ENCODE results near the gene TMEM120B.

DNA sequence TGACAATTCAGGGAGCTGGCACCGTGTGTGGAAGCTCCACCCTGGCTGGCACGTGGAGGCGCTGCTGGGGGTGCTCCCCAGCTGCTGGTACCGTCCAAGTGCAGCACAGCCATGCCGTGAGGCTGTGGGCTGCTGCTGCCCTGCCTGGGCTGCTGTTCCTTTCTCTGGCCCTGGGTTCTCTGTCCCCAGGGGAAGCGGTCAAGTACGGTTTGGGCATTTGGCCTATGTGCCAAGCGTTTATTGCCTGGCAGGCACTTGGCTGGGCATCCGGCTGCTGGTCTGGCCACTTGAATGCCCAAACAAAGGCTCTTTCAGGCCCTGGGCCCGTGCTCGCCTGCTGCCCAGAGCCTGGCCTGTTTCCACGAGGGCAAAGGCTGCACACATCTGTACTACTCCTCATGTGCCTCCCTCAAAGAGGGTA, 41.3 kb downstream of the TMEM120B start:
- TF ChIP-seq, protein P1, sequence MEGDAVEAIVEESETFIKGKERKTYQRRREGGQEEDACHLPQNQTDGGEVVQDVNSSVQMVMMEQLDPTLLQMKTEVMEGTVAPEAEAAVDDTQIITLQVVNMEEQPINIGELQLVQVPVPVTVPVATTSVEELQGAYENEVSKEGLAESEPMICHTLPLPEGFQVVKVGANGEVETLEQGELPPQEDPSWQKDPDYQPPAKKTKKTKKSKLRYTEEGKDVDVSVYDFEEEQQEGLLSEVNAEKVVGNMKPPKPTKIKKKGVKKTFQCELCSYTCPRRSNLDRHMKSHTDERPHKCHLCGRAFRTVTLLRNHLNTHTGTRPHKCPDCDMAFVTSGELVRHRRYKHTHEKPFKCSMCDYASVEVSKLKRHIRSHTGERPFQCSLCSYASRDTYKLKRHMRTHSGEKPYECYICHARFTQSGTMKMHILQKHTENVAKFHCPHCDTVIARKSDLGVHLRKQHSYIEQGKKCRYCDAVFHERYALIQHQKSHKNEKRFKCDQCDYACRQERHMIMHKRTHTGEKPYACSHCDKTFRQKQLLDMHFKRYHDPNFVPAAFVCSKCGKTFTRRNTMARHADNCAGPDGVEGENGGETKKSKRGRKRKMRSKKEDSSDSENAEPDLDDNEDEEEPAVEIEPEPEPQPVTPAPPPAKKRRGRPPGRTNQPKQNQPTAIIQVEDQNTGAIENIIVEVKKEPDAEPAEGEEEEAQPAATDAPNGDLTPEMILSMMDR (IDR thresholded peaks at IDR 0.05; ENCODE audit: borderline replicate concordance, extremely low read depth, low read length, poor library complexity, severe bottlenecking): no peak
- no peak for TF ChIP-seq EZH2 (IDR thresholded peaks at IDR 0.05; ENCODE audit: borderline replicate concordance, low read depth, low read length, severe bottlenecking)

Data from DND-41 (cell line).